NCI-H345 treated with DMSO at 0.1 percent for 48 hours (cell line): ENCODE data around the gene BATF2.

Experiments
- DNase-seq: peaks from one replicate; lab custom pipeline; 2025; ENCODE audit not compliant: unreplicated experiment; lab: John Stamatoyannopoulos, UW

Gene BATF2

GRCh38 chr11:64970731-64971151 is 26.0 kb downstream of the BATF2 start:
- DNase-seq = no peak

- no peak for DNase-seq
Measured at GRCh38 chr11:64969209-64969608, 27.6 kb downstream of the BATF2 start.

GRCh38 chr11:64967375-64967774 is 29.4 kb downstream of the BATF2 start:
- no peak for DNase-seq

GRCh38 chr11:64963072-64963631 is 33.6 kb downstream of the BATF2 start:
- no peak for DNase-seq

- no peak for DNase-seq
Measured at GRCh38 chr11:64960719-64961118, 36.1 kb downstream of the BATF2 start.

GRCh38 chr11:64959498-64959897 is 37.3 kb downstream of the BATF2 start:
- no peak for DNase-seq

- DNase-seq = no peak
Measured at GRCh38 chr11:64954201-64954600, 42.6 kb downstream of the BATF2 start.

GRCh38 chr11:64951529-64951928 is 45.2 kb downstream of the BATF2 start:
- no peak for DNase-seq

GRCh38 chr11:64947208-64947814 is 49.5 kb downstream of the BATF2 start:
- DNase-seq = no peak
